Testis (tissue), 3 donors: ENCODE results near the gene PLS1. TPM values are rescaled to one million over a fixed set of nuclear protein-coding genes. Genes with fewer than 3 reads are reported as not detected.

Source experiments
- DNase-seq: peaks from one replicate; pipeline ENCODE4 v3.0.0-alpha.2; 2019
- H3K27ac ChIP-seq, 2 donors: fragments of 200-600 bp; sonication (generic); one replicate each; pipeline ENCODE4 v1.5.1; 2019
- H3K27me3 ChIP-seq: fragments of 200-600 bp; sonication (generic); one replicate; pipeline ENCODE4 v1.5.1; 2019
- H3K36me3 ChIP-seq: fragments of 200-600 bp; sonication (generic); one replicate; pipeline ENCODE4 v1.5.1; 2017; ENCODE audit warnings: low read depth; ENCODE audit errors: missing control alignments
- H3K4me1 ChIP-seq: fragments of 200-600 bp; sonication (generic); one replicate; pipeline ENCODE4 v1.5.1; 2019
- H3K4me3 ChIP-seq, 2 donors: fragments of 200-600 bp; sonication (generic); one replicate each; pipeline ENCODE4 v1.5.1; 2017 to 2019
- H3K9me3 ChIP-seq: fragments of 200-600 bp; sonication (generic); one replicate; pipeline ENCODE4 v1.5.1; 2017
- POLR2A ChIP-seq: fragments of 450-650 bp; IDR thresholded peaks from one replicate; pipeline ENCODE4 v1.6.1; 2017; ENCODE audit warnings: antibody characterized with exemption, mild to moderate bottlenecking, moderate library complexity
- WGBS, 2 donors: methylation state at CpG; one replicate each; pipeline ENCODE4 v1.1.5; 2018; 5-methylcytosine and 5-hydroxymethylcytosine counted together
- intact Hi-C: fragments of 100-400 bp; cut with DNase I; formaldehyde crosslinking; loops from one replicate; pipeline ENCODE4 v1.15.1; 2023; ENCODE audit warnings: low total_unique reads
- polyA plus RNA-seq: library from polyadenylated mRNA; stranded (reverse); fragments of 350-450 nt; fragmentation: Illumina TruSeq; extraction: RNeasy Lipid Tissue Mini Kit (QIAGEN cat#74804); gene quantifications from one replicate; pipeline ENCODE4 v1.2.3, GENCODE V29; 2014; ENCODE audit warnings: low read depth, low replicate concordance; ENCODE audit not compliant: insufficient read depth
- total RNA-seq, 2 donors: library from RNA; depleted of rRNA; stranded (reverse); fragments of >200 nt; gene quantifications; one replicate each; pipeline ENCODE4 v1.2.3, GENCODE V29; 2016
- TF ChIP-seq, protein P1 (sequence below), 3 experiments: fragments of 450-650 bp in 2 of 3; fragments of 200-600 bp in 1 of 3; sonication (generic) in 1 of 3; IDR thresholded peaks; one replicate each; pipeline ENCODE4 v1.5.1; 2016 to 2019; ENCODE audit warnings: antibody characterized with exemption in 3 of 3, mild to moderate bottlenecking in 2 of 3, moderate library complexity in 1 of 3

The PLS1 gene
- total and polyA plus RNA-seq, 3 donors from 2014 or later, result 5.1 to 10.8 (median 10.6) TPM

DNA sequence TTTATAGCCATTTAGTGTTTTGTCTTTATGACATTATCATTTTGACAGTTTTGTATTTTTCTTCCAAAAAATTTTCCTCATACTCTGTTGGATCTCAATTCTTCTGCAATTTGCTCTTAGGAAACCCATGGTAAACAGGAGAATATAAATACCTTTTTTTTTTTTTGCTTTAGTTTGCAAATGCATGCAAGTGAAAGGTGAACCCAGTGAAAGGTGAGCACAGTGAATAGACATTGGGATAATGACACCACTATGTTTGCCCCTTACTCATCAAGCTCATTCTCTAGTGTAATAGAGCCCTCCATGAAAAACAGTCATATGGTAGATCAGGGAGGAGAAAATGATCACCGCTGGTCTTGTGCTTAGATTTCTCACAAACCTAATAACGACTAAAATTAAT is 68.6 kb downstream of the PLS1 start:
- Histone ChIP-seq H3K4me1 (no peaks in the 10 kb centered on the region), H3K27me3 (no peaks in the 10 kb centered on the region), H3K4me3 (no peak overlapping the region), H3K27ac (no peak overlapping the region), H3K36me3 (no peaks in the 10 kb centered on the region), H3K9me3 (no peaks in the 10 kb centered on the region)
- WGBS, 2 donors, result 78 to 84% methylated on average over 2 of the region's 2 CpGs
- no peak for DNase-seq
- TF ChIP-seq, protein P1, sequence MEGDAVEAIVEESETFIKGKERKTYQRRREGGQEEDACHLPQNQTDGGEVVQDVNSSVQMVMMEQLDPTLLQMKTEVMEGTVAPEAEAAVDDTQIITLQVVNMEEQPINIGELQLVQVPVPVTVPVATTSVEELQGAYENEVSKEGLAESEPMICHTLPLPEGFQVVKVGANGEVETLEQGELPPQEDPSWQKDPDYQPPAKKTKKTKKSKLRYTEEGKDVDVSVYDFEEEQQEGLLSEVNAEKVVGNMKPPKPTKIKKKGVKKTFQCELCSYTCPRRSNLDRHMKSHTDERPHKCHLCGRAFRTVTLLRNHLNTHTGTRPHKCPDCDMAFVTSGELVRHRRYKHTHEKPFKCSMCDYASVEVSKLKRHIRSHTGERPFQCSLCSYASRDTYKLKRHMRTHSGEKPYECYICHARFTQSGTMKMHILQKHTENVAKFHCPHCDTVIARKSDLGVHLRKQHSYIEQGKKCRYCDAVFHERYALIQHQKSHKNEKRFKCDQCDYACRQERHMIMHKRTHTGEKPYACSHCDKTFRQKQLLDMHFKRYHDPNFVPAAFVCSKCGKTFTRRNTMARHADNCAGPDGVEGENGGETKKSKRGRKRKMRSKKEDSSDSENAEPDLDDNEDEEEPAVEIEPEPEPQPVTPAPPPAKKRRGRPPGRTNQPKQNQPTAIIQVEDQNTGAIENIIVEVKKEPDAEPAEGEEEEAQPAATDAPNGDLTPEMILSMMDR (IDR thresholded peaks at IDR 0.05), result no peak
- TF ChIP-seq POLR2A, result no peak
- intact Hi-C loops, result no loop called here

DNA sequence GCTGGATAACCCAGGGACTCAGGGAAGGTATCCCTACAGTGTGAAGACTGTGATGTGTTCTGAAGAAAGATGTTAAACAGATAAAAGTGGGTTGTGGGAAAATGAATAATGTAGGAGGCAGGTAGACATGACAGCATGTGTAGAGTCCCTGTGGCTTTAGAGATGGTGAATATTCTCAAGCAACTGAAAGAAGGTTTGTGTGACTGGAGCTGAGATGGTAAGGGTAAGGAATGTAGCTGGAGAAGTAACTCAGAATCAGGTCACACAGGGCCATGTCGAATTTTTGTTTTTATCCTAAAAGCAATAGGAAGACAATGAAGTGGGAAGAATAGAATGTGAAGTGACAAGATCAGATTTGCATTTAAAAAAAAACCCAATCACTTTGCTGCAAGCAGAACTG is 73.9 kb downstream of the PLS1 start:
- no peak for DNase-seq
- intact Hi-C loops, result no loop called here
- Histone ChIP-seq H3K36me3 (no peaks in the 10 kb centered on the region), H3K4me1 (no peaks in the 10 kb centered on the region), H3K9me3 (no peaks in the 10 kb centered on the region), H3K4me3 (no peak overlapping the region), H3K27ac (no peak overlapping the region), H3K27me3 (no peaks in the 10 kb centered on the region)
- TF ChIP-seq, protein P1 (IDR thresholded peaks at IDR 0.05), result no peak
- no peak for TF ChIP-seq POLR2A
- 50 to 54% methylated on average over 1 of the region's 1 CpG for WGBS, 2 donors

DNA sequence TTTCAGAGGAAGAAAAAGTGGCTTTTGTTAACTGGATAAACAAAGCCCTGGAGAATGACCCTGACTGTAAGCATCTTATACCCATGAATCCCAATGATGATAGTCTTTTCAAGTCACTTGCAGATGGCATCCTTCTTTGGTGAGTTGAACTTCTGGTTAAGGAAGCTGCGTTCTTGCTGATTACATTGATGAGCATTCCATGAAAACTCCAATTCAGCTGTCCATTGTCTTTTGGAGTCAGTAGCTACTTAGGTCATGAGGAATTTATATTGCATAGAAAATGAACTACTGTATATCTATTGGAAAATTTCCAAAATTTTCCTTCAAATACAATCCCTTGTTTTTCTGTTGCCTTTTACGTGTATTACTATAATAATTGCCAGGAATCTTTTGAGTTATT is 80.0 kb downstream of the PLS1 start:
- Histone ChIP-seq H3K27ac (no peak overlapping the region), H3K36me3 (no peaks in the 10 kb centered on the region), H3K9me3 (no peaks in the 10 kb centered on the region), H3K4me1 (no peaks in the 10 kb centered on the region), H3K27me3 (no peaks in the 10 kb centered on the region), H3K4me3 (no peak overlapping the region)
- intact Hi-C loops, result no loop called here
- WGBS, 2 donors, result 45 to 57% methylated on average over 2 of the region's 2 CpGs
- DNase-seq, result no peak
- TF ChIP-seq, protein P1 (IDR thresholded peaks at IDR 0.05), result no peak
- no peak for TF ChIP-seq POLR2A

DNA sequence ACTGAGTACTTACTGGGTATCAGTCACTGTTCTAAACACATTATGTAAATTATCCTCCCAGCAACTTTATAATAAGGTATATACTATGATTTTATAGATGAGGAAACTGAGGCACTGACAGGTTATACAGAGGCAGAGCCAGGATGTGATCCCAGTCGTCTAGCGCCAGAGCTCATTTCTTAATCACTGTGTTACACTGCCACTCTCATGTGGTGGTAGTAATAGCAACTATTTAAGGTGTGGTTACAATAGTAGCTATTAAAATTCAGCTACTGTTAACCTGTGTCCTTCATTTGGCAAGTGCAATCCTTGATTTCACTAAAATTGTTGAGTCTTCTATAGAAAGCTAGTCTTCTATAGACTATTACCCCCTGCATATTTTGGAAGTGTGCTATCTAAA is 84.5 kb downstream of the PLS1 start:
- 83 to 87% methylated on average over 2 of the region's 2 CpGs for WGBS, 2 donors

DNA sequence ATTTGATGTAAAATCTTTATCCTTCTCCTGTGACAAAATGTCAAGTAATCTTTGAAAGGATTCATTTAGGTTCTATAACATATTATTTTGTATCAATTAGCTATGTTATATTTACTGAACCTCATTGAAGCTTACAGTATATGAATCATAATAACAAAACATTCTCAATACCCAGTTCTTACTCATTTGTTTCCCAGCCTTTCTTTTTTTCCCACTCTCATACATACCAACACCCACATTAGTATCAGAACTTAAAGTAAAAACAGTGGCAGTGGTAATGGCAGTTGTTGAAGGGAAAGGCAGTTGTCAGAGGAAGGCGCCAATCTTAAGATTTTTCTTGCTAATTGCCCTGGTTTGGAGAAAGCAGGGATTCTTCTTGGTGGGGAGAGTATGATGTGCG is 94.4 kb downstream of the PLS1 start:
- H3K36me3 ChIP-seq, result no peaks in the 10 kb centered on the region
- H3K27ac ChIP-seq, result no peak overlapping the region
- H3K4me3 ChIP-seq, result no peak overlapping the region
- no peak for DNase-seq
- H3K4me1 ChIP-seq, result no peaks in the 10 kb centered on the region
- WGBS, 2 donors, result 96% methylated on average over 2 of the region's 2 CpGs
- no peaks in the 10 kb centered on the region for H3K9me3 ChIP-seq
- no peaks in the 10 kb centered on the region for H3K27me3 ChIP-seq
- TF ChIP-seq POLR2A, result no peak
- TF ChIP-seq, protein P1 (IDR thresholded peaks at IDR 0.05), result no peak
- intact Hi-C loops, result no loop called here

More for the DNA sequence above, 84.5 kb downstream of the PLS1 start:
- Histone ChIP-seq H3K4me3 (no peak overlapping the region), H3K36me3 (no peaks in the 10 kb centered on the region), H3K4me1 (no peaks in the 10 kb centered on the region), H3K27me3 (no peaks in the 10 kb centered on the region), H3K9me3 (no peaks in the 10 kb centered on the region), H3K27ac (no peak overlapping the region)
- intact Hi-C loops, result no loop called here
- TF ChIP-seq POLR2A, result no peak
- DNase-seq, result no peak
